Measurements from ENCODE around the gene MFSD1.

DNA sequence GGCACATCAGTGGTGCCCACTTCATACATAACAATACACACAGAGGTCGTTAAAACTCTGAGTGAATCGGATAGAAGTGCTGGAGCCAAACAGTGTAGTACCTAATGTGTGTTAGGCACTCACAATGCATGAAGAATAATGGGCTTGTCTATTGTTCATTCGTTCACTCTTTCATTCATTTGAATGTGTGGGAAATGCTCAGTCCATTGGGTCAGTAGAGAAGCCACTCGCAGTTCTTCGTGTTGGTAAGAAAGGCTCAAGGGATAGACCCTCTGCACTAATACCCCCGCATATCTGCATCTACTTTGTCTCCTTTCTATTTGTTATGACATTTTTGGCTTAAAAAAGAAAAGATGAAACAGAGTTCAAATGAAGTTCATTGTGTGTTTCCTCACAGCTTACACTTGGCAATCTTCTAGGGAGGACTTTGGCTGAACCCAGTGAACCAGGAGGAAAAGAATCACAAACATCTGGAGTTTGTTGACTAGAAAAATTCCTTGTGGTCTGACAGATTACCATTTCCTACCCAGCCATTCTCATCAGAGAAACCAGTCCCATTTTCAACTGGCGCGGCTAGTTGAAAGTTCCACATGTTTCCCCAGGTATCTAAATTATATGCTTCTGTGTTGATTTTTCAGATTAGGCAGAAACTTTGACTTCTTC lies 32.8 kb upstream of the MFSD1 start:
- TF ChIP-seq ZKSCAN5 (CRISPR knock-in tag; IDR thresholded peaks at IDR 0.05) (no peak), ZNF451 (CRISPR knock-in tag; IDR thresholded peaks at IDR 0.05) (no peak), PLRG1 (conservative IDR thresholded peaks at IDR 0.05) (no peak), ZNF883 (CRISPR knock-in tag; IDR thresholded peaks at IDR 0.05; ENCODE audit: not compliant biosample characterization) (no peak), MAZ (IDR thresholded peaks at IDR 0.05; ENCODE audit: borderline replicate concordance, low read depth, low read length) (no peak), MAZ (CRISPR knock-in tag; IDR thresholded peaks at IDR 0.05; ENCODE audit: low read depth) (no peak), NR2F1 (CRISPR knock-in tag; IDR thresholded peaks at IDR 0.05) (no peak), SP1 (IDR thresholded peaks at IDR 0.05) (no peak), SP1 (CRISPR knock-in tag; IDR thresholded peaks at IDR 0.05) (no peak)
- TF ChIP-seq, protein P1, sequence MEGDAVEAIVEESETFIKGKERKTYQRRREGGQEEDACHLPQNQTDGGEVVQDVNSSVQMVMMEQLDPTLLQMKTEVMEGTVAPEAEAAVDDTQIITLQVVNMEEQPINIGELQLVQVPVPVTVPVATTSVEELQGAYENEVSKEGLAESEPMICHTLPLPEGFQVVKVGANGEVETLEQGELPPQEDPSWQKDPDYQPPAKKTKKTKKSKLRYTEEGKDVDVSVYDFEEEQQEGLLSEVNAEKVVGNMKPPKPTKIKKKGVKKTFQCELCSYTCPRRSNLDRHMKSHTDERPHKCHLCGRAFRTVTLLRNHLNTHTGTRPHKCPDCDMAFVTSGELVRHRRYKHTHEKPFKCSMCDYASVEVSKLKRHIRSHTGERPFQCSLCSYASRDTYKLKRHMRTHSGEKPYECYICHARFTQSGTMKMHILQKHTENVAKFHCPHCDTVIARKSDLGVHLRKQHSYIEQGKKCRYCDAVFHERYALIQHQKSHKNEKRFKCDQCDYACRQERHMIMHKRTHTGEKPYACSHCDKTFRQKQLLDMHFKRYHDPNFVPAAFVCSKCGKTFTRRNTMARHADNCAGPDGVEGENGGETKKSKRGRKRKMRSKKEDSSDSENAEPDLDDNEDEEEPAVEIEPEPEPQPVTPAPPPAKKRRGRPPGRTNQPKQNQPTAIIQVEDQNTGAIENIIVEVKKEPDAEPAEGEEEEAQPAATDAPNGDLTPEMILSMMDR (CRISPR knock-in tag; IDR thresholded peaks at IDR 0.05): no peak
- TF ChIP-seq, protein P2, sequence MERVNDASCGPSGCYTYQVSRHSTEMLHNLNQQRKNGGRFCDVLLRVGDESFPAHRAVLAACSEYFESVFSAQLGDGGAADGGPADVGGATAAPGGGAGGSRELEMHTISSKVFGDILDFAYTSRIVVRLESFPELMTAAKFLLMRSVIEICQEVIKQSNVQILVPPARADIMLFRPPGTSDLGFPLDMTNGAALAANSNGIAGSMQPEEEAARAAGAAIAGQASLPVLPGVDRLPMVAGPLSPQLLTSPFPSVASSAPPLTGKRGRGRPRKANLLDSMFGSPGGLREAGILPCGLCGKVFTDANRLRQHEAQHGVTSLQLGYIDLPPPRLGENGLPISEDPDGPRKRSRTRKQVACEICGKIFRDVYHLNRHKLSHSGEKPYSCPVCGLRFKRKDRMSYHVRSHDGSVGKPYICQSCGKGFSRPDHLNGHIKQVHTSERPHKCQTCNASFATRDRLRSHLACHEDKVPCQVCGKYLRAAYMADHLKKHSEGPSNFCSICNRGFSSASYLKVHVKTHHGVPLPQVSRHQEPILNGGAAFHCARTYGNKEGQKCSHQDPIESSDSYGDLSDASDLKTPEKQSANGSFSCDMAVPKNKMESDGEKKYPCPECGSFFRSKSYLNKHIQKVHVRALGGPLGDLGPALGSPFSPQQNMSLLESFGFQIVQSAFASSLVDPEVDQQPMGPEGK (CRISPR knock-in tag; IDR thresholded peaks at IDR 0.05): no peak

Measured in HepG2 (cell line).